NB4 (cell line): Measurements from ENCODE around the gene PLD5.

Experiments used
- DNase-seq: peaks from one replicate; pipeline ENCODE4 v3.0.0; 2010; ENCODE audit warnings: low read depth
- H3K4me3 ChIP-seq: one replicate; pipeline ENCODE4 v1.5.1; 2011; ENCODE audit warnings: mild to moderate bottlenecking, low read depth, low read length, moderate library complexity
- CTCF ChIP-seq: IDR thresholded peaks from one replicate; pipeline ENCODE4 v1.5.1; 2012; ENCODE audit warnings: low read depth, low read length
- MAX ChIP-seq: IDR thresholded peaks from 2 replicates; pipeline ENCODE4 v1.6.1; 2011; ENCODE audit warnings: low read depth, low read length
- MYC ChIP-seq: IDR thresholded peaks from 2 replicates; pipeline ENCODE4 v1.6.1; 2011; ENCODE audit warnings: low read depth, low read length
- POLR2A ChIP-seq: IDR thresholded peaks from 2 replicates; pipeline ENCODE4 v1.6.1; 2011; ENCODE audit warnings: mild to moderate bottlenecking; ENCODE audit not compliant: insufficient read length; ENCODE audit errors: extremely low read depth

The PLD5 gene

GRCh38 chr1:242139442-242139841, 385.1 kb downstream of the PLD5 start:
- peak; percentile 84 for DNase-seq
- H3K4me3 ChIP-seq: no peak overlapping the region
- TF ChIP-seq CTCF: peak; percentile 4
- 0 out of 2 replicates have a peak, but pooled peaks have one; percentile 63 for TF ChIP-seq MAX
- no peak for TF ChIP-seq POLR2A

- DNase-seq: peak; percentile 18
- TF ChIP-seq POLR2A (no peak), MAX (no peak), MYC (no peak), CTCF (no peak)
- no peak overlapping the region for H3K4me3 ChIP-seq
Observed at GRCh38 chr1:242133796-242134195, 390.7 kb downstream of the PLD5 start.

- TF ChIP-seq MAX (no peak), MYC (no peak), CTCF (no peak), POLR2A (no peak)
Observed at GRCh38 chr1:242133351-242133750, 391.1 kb downstream of the PLD5 start.

GRCh38 chr1:242132121-242132817, 392.2 kb downstream of the PLD5 start:
- TF ChIP-seq MAX: no peak
- TF ChIP-seq MYC: no peak
- TF ChIP-seq POLR2A: no peak
- TF ChIP-seq CTCF: no peak
- no peak overlapping the region for H3K4me3 ChIP-seq
- DNase-seq: no peak

More at GRCh38 chr1:242133351-242133750, 391.1 kb downstream of the PLD5 start:
- no peak for DNase-seq
- no peak overlapping the region for H3K4me3 ChIP-seq

- TF ChIP-seq CTCF (peak; percentile 31), MAX (no peak)
- peak; percentile 51 for DNase-seq
- no peak overlapping the region for H3K4me3 ChIP-seq
Observed at GRCh38 chr1:242128951-242129502, 395.5 kb downstream of the PLD5 start.

GRCh38 chr1:242120432-242120831, 404.1 kb downstream of the PLD5 start:
- no peak for DNase-seq
- H3K4me3 ChIP-seq: no peak overlapping the region
- no peak for TF ChIP-seq MAX
- no peak for TF ChIP-seq POLR2A
- TF ChIP-seq MYC: no peak
- no peak for TF ChIP-seq CTCF
